Measurements from ENCODE around the gene STK24. TPM values are rescaled to one million over a fixed set of nuclear protein-coding genes. Genes with fewer than 3 reads are reported as not detected.

The STK24 gene
- total RNA-seq, 4 donors from 2014 or later = 29.7 to 73.5 (median 62.6) TPM

DNA sequence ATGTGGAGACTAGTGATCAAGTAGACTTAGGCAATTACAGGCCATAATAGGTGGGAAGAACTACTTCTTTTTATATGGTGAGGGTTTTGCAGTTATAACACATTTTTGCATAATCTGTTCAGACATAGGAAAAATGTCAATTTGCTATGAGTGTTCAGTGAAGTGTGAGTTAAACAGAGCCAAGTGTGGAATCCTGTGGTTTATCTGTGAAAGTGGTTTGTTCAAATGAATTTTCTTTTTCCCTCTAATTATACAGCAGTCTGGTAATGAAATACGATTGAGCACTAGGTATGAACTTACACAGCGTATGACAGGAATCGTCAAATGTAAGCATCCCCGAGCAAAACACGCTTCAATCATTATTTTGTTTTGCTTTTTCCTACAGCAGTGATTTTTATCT lies 178.3 kb downstream of the STK24 start:
- intact Hi-C loops (cut with DNase I; ENCODE audit: low total_unique reads) = no loop called here

DNA sequence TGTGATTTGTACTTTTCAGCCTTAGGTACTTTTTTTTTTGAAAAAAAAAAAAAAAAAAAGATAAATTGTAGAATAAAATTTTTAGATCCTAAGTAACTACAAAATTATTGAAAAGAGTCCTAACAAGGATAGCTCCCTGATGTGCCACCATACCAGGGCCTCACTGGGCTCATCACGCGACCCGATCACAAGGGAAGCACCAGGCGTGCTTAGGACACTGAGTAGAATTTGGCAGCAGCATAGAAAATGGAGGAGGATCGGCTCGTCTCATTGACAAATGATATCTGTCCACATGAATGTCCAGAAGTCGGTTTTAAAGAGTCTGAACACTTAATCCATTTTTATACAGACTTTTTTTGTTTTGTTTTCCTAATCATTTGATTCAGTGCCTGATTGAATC lies 179.0 kb downstream of the STK24 start:
- DNase-seq = no peak
- no peak overlapping the region for H3K27ac ChIP-seq
- no peaks in the 10 kb centered on the region for H3K9me3 ChIP-seq
- no peaks in the 10 kb centered on the region for H3K4me1 ChIP-seq
- H3K4me3 ChIP-seq = no peak overlapping the region
- intact Hi-C loops (cut with DNase I; ENCODE audit: low total_unique reads) = no loop called here
- H3K36me3 ChIP-seq = no peaks in the 10 kb centered on the region
- TF ChIP-seq, protein P1, sequence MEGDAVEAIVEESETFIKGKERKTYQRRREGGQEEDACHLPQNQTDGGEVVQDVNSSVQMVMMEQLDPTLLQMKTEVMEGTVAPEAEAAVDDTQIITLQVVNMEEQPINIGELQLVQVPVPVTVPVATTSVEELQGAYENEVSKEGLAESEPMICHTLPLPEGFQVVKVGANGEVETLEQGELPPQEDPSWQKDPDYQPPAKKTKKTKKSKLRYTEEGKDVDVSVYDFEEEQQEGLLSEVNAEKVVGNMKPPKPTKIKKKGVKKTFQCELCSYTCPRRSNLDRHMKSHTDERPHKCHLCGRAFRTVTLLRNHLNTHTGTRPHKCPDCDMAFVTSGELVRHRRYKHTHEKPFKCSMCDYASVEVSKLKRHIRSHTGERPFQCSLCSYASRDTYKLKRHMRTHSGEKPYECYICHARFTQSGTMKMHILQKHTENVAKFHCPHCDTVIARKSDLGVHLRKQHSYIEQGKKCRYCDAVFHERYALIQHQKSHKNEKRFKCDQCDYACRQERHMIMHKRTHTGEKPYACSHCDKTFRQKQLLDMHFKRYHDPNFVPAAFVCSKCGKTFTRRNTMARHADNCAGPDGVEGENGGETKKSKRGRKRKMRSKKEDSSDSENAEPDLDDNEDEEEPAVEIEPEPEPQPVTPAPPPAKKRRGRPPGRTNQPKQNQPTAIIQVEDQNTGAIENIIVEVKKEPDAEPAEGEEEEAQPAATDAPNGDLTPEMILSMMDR (IDR thresholded peaks at IDR 0.05) = no peak
- TF ChIP-seq POLR2A (IDR thresholded peaks at IDR 0.05) = no peak
- H3K27me3 ChIP-seq = no peaks in the 10 kb centered on the region

More for the DNA sequence above, 178.3 kb downstream of the STK24 start:
- TF ChIP-seq POLR2A (IDR thresholded peaks at IDR 0.05) = no peak
- TF ChIP-seq, protein P1 (IDR thresholded peaks at IDR 0.05) = no peak
- Histone ChIP-seq H3K27me3 (no peaks in the 10 kb centered on the region), H3K27ac (no peak overlapping the region), H3K4me3 (no peak overlapping the region), H3K9me3 (no peaks in the 10 kb centered on the region), H3K4me1 (no peaks in the 10 kb centered on the region), H3K36me3 (no peaks in the 10 kb centered on the region)
- no peak for DNase-seq

DNA sequence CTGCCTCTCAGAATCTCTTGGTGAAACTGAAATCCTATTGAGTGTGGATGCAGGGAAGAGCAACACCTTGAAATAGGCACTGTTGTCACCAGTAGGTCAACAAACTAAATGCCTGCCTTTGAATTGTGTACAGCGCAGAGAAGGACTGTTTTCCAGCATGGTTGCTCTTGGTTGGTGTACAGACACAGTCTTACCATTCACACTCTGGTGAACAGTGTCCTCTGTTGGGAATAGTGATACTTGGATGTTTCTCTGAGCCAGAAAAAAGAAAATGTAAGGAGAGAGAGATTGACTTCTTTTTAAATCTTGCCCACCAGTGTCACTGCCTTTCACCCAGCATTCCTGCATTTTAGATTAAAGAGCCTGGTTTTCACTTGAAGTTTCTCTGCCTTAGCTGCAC lies 179.7 kb downstream of the STK24 start:
- H3K27me3 ChIP-seq = no peaks in the 10 kb centered on the region
- H3K4me1 ChIP-seq = no peaks in the 10 kb centered on the region
- no peaks in the 10 kb centered on the region for H3K9me3 ChIP-seq
- intact Hi-C loops (cut with DNase I; ENCODE audit: low total_unique reads) = no loop called here
- TF ChIP-seq, protein P1 (IDR thresholded peaks at IDR 0.05) = peak; percentile 15 to 28 (median 21)
- TF ChIP-seq POLR2A (IDR thresholded peaks at IDR 0.05) = no peak
- no peak overlapping the region for H3K4me3 ChIP-seq
- no peaks in the 10 kb centered on the region for H3K36me3 ChIP-seq
- H3K27ac ChIP-seq = no peak overlapping the region
- DNase-seq = no peak

DNA sequence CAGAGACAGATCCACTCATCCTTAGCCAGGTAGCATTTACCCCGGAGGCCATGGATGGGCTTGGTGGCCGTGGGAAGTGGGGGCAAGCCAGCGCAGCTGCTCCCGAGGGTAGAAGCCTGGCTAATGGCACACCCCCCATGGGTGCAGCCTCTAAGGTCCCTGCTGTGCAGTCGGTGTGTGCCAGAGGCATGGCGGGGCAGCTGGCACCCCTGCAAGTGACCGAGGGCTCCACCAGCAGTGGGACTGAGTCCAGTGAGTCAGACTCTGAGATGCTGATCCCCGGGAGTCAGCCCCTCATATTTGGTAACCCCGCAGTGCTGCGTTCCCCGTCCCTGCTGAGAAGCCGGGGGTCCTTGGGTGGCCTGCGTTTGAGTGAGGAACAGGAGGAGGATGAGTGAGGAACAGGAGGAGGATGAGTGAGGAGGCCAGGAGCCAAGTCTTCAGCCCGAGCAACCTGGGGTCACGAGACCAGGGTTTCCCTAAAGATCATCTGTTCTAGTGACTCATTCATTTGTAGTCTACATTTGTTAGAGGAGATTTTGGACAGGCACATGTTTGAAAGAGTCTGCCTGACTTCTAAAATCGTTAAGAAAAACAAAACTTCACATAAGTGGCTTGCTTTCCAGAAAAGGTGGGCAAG lies 180.7 kb downstream of the STK24 start:
- intact Hi-C loops (cut with DNase I; ENCODE audit: low total_unique reads) = no loop called here
- no peaks in the 10 kb centered on the region for H3K36me3 ChIP-seq
- DNase-seq = no peak
- no peaks in the 10 kb centered on the region for H3K9me3 ChIP-seq
- H3K27ac ChIP-seq = no peak overlapping the region
- no peaks in the 10 kb centered on the region for H3K27me3 ChIP-seq
- H3K4me3 ChIP-seq = no peak overlapping the region
- H3K4me1 ChIP-seq = no peaks in the 10 kb centered on the region
- TF ChIP-seq, protein P1 (IDR thresholded peaks at IDR 0.05) = no peak
- no peak for TF ChIP-seq POLR2A (IDR thresholded peaks at IDR 0.05)

Other genes with a start within 250 kb of the STK24 start
- 1 to 10 TPM in 1 of 4 donors, under 1 TPM in 1, not detected in 2; 0.97 to 2.1 TPM for gene SLC15A1, start 175.6 kb upstream of the STK24 start, total RNA-seq